Left forelimb (tissue), 1 donor: ENCODE data around the gene ANKRD65.
"Not testable (repeated sequence)": the region's sequence is repeated elsewhere in the genome, so short reads cannot be mapped to it uniquely, and the experiment has no call there.

Experiments
- DNase-seq: peaks from one replicate; pipeline ENCODE4 v3.0.0-alpha.2; 2018; ENCODE audit warnings: low spot score

Gene ANKRD65

GRCh38 chr1:1430114-1430982 lies 9.3 kb upstream of the ANKRD65 start:
- peak; percentile 89 for DNase-seq

GRCh38 chr1:1429671-1430073 lies 8.6 kb upstream of the ANKRD65 start:
- DNase-seq = no peak

DNA sequence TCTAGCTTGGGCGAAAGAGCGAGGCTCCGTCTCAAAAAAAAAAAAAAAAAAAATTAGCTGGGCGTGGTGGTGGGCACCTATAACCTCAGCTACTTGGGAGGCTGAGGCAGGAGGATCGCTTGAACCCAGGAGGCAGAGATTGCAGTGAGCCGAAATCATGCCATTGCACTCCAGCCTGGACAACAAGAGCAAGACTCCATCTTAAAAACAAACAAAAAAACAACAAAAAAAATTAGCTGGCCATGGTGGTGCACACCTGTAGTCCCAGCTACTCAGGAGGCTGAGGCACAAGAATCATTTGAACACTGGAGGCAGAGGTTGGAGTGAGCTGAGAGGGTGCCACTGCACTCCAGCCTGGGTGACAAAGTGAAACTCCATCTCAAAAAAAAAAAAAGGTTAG lies 7.9 kb upstream of the ANKRD65 start:
- DNase-seq = not testable (repeated sequence)

DNA sequence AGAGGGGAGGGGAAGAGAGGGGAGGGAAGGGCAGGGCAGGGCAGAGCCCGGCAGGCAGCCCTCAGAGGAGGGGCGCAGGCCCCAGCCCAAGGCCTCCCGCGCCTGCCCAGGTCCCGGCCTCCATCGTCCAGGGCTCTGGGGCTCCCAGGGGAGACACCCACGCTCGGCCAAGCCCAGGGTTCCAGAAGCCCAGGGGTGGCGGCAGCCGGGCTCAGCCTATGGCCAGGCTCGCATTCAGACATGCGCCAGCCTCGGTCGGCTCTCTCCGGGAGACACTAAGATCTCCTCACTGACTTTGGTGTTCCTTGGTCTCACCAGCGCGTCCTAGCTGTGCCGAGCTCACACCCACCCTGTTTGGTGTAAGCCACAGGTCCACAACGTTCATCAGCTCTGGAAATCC lies 7.1 kb upstream of the ANKRD65 start:
- DNase-seq = no peak

GRCh38 chr1:1427820-1428148 lies 6.7 kb upstream of the ANKRD65 start:
- no peak for DNase-seq

DNA sequence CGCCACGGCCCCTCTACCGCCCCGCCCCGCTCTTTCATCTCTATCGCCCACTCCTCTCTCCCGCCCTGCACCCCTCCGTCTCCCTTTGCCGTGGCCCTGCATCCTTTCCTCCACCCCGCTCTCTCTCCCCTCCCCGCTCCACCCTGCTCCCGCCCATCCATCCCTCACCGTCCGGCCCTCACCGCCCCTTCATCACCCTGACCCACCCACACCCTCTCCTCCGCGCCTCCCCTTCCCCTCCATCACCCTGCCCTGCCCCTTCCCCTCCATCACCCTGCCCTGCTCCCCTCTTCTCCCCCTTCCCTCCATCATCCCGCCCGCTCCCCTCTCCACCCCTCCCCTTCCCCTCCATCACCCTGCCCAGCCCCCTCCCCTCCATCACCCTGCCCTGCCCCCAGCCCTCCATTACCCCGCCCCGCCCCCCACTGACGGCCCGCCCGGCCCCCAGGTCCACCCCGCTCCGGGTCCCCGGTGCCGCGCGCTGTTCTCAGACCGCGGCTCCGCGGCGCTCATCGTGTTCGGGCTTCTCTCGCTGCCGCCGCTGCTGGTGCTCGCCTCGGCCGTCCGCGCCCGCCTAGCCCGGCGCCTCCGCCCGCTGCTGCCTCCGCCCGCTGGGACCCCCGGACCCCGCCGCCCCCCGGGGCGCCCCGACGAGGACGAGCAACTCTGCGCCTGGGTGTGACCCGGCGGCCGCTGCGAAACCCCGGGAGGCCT lies 6.2 kb upstream of the ANKRD65 start:
- peak; percentile 75 for DNase-seq

- DNase-seq = peak; percentile 63
Observed at GRCh38 chr1:1426496-1427105, 5.5 kb upstream of the ANKRD65 start.

- DNase-seq = peak; percentile 61
Observed at GRCh38 chr1:1425753-1426495, 4.8 kb upstream of the ANKRD65 start.

DNA sequence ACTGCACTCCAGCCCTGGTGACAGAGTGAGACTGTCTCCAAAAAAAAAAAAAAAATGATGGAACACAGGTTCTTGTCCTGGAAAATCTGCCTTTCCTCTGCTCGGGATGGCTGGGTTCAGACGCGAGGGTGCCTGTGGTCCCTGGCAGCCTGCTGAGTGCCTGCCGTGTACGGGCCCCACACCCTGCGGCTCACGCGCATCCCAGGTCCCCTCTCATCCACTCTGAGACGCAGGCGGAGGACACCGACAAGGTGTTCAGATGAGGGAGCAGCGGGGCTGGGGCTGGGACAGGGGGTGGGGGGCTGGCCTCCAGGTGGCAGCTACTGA lies 4.3 kb upstream of the ANKRD65 start:
- no peak for DNase-seq

DNA sequence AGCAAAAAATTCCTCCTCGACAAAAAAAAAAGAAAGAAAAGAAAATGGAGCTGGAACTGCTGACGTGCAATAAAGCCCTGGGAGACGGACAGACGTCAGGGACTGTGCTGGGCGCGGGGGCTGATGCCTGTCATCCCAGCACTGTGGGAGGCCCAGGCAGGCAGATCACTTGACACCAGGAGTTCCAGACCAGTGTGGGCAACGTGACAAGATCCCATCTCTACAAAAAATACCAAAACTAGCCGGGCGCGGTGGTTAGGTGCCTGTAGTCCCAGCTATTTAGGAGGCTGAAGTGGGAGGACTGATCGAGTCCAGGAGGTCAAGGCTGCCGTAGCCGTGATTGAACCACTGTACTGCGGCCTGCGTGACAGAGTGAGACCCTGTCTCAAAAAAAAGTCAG lies 3.6 kb upstream of the ANKRD65 start:
- DNase-seq = no peak

GRCh38 chr1:1423245-1423597 lies 2.1 kb upstream of the ANKRD65 start:
- peak; percentile 45 for DNase-seq

- peak; percentile 42 for DNase-seq
Observed at GRCh38 chr1:1422465-1423244, 1.6 kb upstream of the ANKRD65 start.

GRCh38 chr1:1421907-1422464 lies 910 bp upstream of the ANKRD65 start:
- DNase-seq = peak; percentile 42

- peak; percentile 64 for DNase-seq
Observed at GRCh38 chr1:1420654-1421141, 378 bp downstream of the ANKRD65 start.

DNA sequence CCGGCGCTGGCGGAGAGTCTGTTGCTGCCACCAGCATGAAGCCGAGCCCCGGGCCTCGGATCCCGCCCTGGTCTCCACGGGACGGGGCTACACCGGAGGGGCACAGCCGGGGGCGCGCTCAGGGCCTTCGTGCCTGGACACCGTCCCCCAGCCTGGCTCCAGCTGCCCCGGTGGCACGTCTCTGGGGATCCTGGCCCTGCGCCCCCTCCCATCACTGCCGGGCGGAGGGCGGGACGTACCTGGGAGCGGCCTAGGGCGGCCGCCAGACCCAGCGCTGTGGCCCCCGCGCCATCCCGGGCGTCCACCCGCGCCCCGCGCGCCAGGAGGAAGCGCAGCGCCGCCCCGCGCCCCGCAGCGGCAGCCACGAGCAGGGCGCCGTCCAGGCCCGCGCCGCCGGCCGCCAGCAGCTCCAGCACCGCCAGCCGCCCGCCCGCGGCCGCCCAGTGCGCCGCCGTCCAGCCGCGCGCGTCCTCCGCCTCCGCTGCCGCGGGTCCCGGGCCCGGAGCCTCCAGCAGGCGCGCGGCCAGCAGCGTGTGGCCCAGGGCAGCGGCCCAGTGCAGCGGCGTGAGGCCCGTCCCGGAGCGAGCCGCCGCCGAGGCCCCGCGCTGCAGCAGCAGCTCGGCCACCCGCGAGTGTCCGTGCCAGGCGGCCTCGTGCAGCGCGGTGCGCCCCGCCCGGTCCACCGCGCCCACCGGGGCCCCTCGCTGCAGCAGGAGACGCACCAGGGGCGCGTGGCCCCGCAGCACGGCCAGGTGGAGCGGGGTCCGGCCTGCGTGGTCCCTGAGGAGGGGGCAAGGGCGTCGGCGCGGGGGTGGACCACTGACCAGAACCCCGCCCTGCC lies 1.0 kb downstream of the ANKRD65 start:
- DNase-seq = peak; percentile 65

DNA sequence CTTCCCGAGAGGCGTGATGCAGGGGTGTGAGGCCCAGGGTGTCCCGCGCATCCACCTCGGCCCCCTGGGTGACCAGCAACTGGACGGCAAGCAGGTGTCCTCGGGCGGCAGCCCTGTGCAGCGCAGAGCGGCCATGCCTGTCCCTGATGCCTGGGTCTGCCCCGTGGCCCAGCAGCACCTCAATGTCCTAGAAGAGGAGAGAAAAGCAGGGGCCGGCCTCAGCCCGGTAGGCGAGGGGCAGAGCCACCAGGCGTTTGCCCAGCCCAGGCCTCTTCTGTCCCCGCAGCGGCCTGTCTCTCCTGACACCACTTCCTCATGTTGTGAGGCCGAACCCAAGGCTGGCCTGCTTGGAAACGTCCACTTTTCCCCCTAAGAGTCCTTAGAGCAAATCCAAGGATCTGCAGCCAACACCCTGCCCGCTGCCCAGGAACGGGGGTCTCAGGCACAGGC lies 1.7 kb downstream of the ANKRD65 start:
- peak; percentile 50 for DNase-seq

DNA sequence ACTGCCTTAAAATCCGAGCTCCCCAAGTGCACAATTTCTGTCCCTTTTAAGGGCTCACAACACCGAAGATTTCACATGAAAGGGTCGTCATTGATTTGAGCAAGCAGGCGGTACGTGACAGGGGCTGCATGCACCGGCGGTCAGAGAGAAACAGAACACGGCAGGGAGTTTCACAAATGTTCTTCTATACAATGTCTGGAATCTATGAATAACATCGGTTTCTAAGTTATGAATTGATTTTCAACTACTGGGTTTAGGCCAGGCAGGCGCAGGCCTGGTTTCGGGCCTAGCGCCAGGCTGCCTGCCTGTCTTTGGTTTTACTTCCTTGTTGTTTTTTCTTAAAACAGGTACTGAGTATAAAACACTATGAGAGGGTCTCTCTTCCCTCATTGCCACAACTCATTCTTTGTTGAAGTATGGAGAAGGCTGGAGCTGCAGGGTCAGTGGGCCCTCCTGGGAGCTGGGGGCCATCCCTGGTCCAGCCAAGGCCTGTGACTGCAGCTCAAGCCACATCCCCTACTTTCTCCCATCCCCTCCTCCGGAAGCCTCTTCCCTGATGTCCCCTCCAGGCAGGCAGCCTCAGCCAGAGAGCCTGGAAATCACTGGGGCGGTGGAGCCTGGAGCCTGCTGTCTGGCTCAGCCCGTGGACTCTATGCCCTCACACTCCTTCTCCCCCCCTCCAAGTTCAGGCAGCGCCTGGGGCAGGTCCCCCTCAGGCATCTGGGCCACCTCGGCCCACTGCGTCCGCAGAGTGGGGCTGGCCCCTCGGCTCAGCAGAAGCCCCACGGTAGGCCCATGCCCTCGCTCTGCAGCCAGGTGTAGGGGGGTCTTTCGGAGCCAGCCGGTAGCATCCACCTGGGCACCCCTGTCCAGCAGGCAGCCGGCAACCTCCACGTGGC lies 2.4 kb downstream of the ANKRD65 start:
- DNase-seq = peak; percentile 62

DNA sequence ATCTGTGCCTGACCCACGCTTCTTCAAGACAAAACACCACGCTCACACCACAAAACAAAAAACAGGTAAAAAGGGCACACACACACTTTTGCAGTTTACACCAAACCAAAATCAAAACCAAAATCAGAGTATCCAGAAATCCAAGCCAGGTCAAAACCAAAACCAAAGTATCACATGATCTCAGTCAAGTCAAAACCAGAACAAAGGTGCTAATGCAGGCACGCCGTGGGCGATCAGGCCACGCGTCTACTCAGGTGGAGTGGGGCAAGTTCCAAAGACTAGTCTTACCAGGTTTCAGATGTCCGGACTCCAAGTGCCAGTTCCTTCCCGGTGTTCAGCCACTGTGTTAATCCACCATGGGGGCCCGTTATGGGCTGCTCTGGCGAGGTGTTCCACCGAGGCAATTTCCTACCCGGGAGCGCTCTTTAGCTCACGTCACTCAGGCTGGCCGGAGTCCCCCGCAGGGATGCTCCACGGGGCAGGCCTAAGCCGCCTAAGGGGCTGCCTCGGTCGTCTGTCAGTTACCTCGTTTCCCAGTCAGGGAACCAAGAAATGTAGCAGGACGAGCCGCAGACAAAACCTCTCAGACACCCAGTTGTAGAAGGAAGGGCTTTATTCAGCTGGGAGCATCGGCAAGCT lies 3.1 kb downstream of the ANKRD65 start:
- peak; percentile 33 for DNase-seq

DNA sequence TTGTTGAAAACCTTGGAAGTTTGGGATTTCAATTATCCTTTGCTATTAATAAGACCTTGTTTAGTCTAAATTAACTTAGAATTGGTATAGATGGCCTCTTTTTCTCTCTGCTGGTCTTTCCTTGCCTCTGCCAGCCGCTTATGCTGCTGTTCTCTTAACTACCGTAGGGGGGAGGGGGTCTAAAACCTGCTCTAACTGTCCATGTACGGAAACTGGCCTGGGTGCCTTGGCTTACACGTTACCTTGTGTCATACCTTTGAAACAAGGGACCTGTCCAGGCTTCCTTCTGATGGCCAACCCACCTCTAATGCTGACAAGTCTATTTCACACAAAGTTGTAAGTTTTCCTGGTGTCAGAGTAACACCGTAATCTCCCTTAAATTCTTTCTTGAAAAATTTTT lies 3.7 kb downstream of the ANKRD65 start:
- DNase-seq = not testable (repeated sequence)
